Psoas muscle (tissue), 8 donors: ENCODE results near the gene POU1F1. TPM values are rescaled to one million over a fixed set of nuclear protein-coding genes. Genes with fewer than 3 reads are reported as not detected.

Experiments
- ATAC-seq, 4 donors: fragments of 200-7000 bp; cut with Tn5 transposase; one replicate each; pipeline ENCODE4 v1.9.1; 2020; ENCODE audit warnings: moderate library complexity in 3 of 4, mild to moderate bottlenecking in 2 of 4
- DNase-seq, 2 donors: peaks; one replicate each; pipeline ENCODE4 v3.0.0-alpha.2; 2020
- H3K27ac ChIP-seq: fragments of 200-600 bp; one replicate; pipeline ENCODE4 v1.8.0; 2022
- H3K27me3 ChIP-seq, 3 donors: fragments of 200-600 bp in 1 of 3; one replicate each; pipeline versions ENCODE4 v1.6.1 to v1.8.0; 2013 to 2022; ENCODE audit warnings: low read length in 2 of 3, mild to moderate bottlenecking in 2 of 3, moderate library complexity in 1 of 3; ENCODE audit not compliant: insufficient read depth in 3 of 3
- H3K36me3 ChIP-seq, 2 donors: fragments of 200-600 bp in 1 of 2; one replicate each; pipeline versions ENCODE4 v1.6.1 to v1.8.0; 2013 to 2022; ENCODE audit warnings: low read depth in 1 of 2, mild to moderate bottlenecking in 1 of 2, moderate library complexity in 1 of 2; ENCODE audit not compliant: insufficient read depth in 1 of 2
- H3K4me1 ChIP-seq: fragments of 200-600 bp; one replicate; pipeline ENCODE4 v1.8.0; 2022
- H3K4me3 ChIP-seq: fragments of 200-600 bp; one replicate; pipeline ENCODE4 v1.8.0; 2022; ENCODE audit warnings: mild to moderate bottlenecking
- H3K9me3 ChIP-seq: fragments of 200-600 bp; one replicate; pipeline ENCODE4 v1.8.0; 2022
- CTCF ChIP-seq: fragments of 200-600 bp; IDR thresholded peaks from one replicate; pipeline ENCODE4 v1.8.0; 2022; ENCODE audit warnings: antibody characterized with exemption
- WGBS, 3 donors: extraction: QIAGEN DNeasy Blood & Tissue Kit; methylation state at CpG; one replicate each; pipeline versions ENCODE4 v1.1.6 to v1.1.7; 2013; 5-methylcytosine and 5-hydroxymethylcytosine counted together
- intact Hi-C, 2 donors: fragments of 100-400 bp; cut with DNase I; formaldehyde crosslinking; loops; one replicate each; pipeline versions ENCODE4 v1.11.0 to v1.14.2; 2022
- polyA plus RNA-seq, 3 donors: library from polyadenylated mRNA; stranded (reverse); fragments of 200-250 nt; gene quantifications; one replicate each; pipeline ENCODE4 v1.2.3, GENCODE V29; 2013
- total RNA-seq, 4 donors: library from RNA; stranded (reverse); fragmentation: NEBNext Ultra II Directional in 2 of 4; extraction: Animal tissue kit (Norgen Biotek cat#: 25700) in 2 of 4; gene quantifications; one replicate each; pipeline versions ENCODE4 v1.2.1 to v1.2.4, GENCODE V29; 2021 to 2023
- donor health status: healthy with polysubstance abuse.
- donor health status: DM: no; HTN: no; CAD: no; lungs with moderate emphysema.
- donor health status: Bipolar disorder and iron deficiency.
- donor health status: healthy.
- donor health status: DM: yes; HTN: yes; CAD: no.
- donor health status: DM: no; HTN: no; CAD: no.
- donor health status: DM: no; HTN: no; CAD: no.
- donor health status: DM: yes; HTN: yes; CAD: no.

The POU1F1 gene
- total and polyA plus RNA-seq, 7 donors, result 0.01 TPM; not detected in 6

- ATAC-seq, result no peak
- Histone ChIP-seq H3K36me3 (no peaks in the 10 kb centered on the region), H3K4me1 (no peaks in the 10 kb centered on the region), H3K27ac (no peak overlapping the region), H3K9me3 (no peaks in the 10 kb centered on the region), H3K4me3 (no peak overlapping the region), H3K27me3 (no peaks in the 10 kb centered on the region)
- no peak for DNase-seq
- intact Hi-C loops, result no loop called here
- WGBS, 3 donors, result 36 to 48% (median 44%) methylated on average over 1 of the region's 1 CpG
- no peak for TF ChIP-seq CTCF
Measured at GRCh38 chr3:87287011-87287410, 10.6 kb upstream of the POU1F1 start.

- intact Hi-C loops, result no loop called here
Measured at GRCh38 chr3:87272718-87273341, 3.6 kb downstream of the POU1F1 start.

GRCh38 chr3:87270908-87271700 lies 5.3 kb downstream of the POU1F1 start:
- DNase-seq (no peak), ATAC-seq (no peak)
- no peaks in the 10 kb centered on the region for H3K27me3 ChIP-seq
- H3K36me3 ChIP-seq, result no peaks in the 10 kb centered on the region
- H3K4me1 ChIP-seq, result no peaks in the 10 kb centered on the region
- H3K9me3 ChIP-seq, result no peaks in the 10 kb centered on the region
- no peak overlapping the region for H3K27ac ChIP-seq
- intact Hi-C loops, result no loop called here
- TF ChIP-seq CTCF, result no peak
- H3K4me3 ChIP-seq, result no peak overlapping the region
- WGBS, 3 donors, result 39 to 44% (median 40%) methylated on average over 4 of the region's 4 CpGs

More at GRCh38 chr3:87272718-87273341, 3.6 kb downstream of the POU1F1 start:
- no peaks in the 10 kb centered on the region for H3K4me1 ChIP-seq
- no peaks in the 10 kb centered on the region for H3K36me3 ChIP-seq
- 80 to 83% (median 83%) methylated on average over 4 of the region's 4 CpGs for WGBS, 3 donors
- H3K27ac ChIP-seq, result no peak overlapping the region
- no peak overlapping the region for H3K4me3 ChIP-seq
- DNase-seq (no peak), ATAC-seq (no peak)
- no peaks in the 10 kb centered on the region for H3K9me3 ChIP-seq
- no peaks in the 10 kb centered on the region for H3K27me3 ChIP-seq
- TF ChIP-seq CTCF, result no peak

GRCh38 chr3:87269723-87270122 lies 6.7 kb downstream of the POU1F1 start:
- TF ChIP-seq CTCF, result no peak
- intact Hi-C loops, result no loop called here
- H3K4me1 ChIP-seq, result no peaks in the 10 kb centered on the region

More at GRCh38 chr3:87269723-87270122, 6.7 kb downstream of the POU1F1 start:
- Histone ChIP-seq H3K27ac (no peak overlapping the region), H3K4me3 (no peak overlapping the region), H3K36me3 (no peaks in the 10 kb centered on the region), H3K27me3 (no peaks in the 10 kb centered on the region), H3K9me3 (no peaks in the 10 kb centered on the region)
- no peak for DNase-seq
- no peak for ATAC-seq
